Cerebellar cortex (tissue), 1 donor: ENCODE results near the gene GAB3.
"Not testable (repeated sequence)": the region's sequence is repeated elsewhere in the genome, so short reads cannot be mapped to it uniquely, and the experiment has no call there.

Experiments
- DNase-seq: peaks from one replicate; pipeline ENCODE4 v3.0.0-alpha.2; 2015; ENCODE audit warnings: low spot score

GAB3 gene

GRCh38 chrX:154658187-154658586 lies 92.7 kb downstream of the GAB3 start:
- no peak for DNase-seq

GRCh38 chrX:154657226-154657805 lies 93.6 kb downstream of the GAB3 start:
- DNase-seq = no peak

DNA sequence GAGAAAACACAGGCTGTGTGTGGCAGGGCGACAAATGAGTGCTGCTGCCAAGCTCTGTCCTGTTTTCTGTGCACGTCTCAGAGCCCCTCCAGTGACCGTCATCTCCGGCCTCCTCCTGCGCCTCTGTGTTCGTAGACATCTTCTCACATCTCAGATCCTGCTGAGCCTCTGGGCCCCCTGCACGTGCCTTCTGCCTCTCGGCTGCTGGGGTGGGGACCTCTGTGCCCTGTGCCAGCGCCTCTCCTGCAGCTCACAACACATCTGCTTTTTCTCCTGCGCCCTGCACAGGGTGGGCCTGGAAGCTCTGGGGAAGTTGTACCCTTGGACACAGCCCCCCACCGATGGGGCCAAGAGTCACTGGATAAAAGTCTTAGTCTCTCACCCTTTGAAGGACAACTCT lies 95.1 kb downstream of the GAB3 start:
- no peak for DNase-seq

DNA sequence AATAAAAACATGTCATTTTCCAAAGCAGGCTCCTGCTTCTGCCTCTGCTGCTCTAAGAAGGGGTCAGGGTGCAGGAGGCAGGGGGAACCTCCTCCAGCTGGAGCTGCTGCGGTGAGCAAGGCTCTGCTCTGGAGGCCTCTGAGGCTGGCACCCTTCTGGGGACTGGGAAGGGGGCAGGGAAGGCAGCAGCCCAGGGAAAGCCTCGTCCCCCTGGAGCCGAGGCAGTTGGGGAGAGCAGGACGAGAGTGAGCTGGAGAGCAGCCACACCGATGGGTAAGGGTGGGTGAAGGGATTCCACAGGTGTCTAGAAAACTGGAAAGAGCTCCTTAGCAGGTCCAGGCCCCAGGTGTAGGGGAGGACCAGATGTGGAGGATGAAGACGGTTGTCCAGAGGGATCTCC lies 95.5 kb downstream of the GAB3 start:
- DNase-seq = no peak

GRCh38 chrX:154654925-154655324 lies 96.0 kb downstream of the GAB3 start:
- no peak for DNase-seq

DNA sequence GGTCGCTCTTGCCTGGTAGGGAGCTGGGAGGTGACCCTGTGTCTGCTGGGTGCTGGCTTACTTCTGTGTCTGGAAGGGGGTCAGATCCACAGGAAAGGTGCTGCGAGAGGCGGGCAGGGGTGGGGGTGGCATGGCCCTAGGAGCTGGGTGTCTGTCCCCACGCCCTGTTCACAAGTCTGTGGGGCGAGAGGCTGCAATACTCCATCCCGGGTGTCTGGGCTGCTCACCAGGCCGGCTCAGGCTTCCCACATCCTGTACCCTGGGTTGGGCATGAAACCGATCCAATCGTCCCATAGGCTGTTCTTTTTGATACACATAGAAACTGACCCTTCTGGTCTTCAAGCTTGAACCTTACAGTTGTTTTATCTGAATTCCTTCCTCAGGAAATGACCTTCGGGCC lies 96.5 kb downstream of the GAB3 start:
- DNase-seq = no peak

DNA sequence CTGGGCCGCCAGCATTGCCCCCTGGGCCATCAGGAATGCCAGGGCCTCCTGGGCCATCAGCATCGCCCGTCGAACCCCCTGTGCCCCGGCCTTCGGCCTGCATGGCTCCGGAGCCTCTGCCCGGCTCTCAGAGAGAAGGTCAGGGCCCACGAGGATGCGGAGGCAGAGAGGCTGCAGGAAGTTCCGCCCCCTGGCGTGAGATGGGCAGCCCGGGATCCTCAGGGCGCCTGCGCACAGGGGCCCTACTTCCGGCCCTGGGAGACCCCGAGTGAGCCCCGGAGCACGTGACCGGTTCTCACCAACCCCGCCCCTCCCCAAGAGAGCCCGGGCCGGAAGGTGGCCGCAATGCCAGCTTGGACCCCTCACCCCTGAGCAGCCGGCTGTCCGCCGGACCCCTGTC lies 97.5 kb downstream of the GAB3 start, which contains the start of gene CTAG2:
CTAG2 (minus strand) TSS at position 167 of the 400 bp plus-strand sequence; CDS start at position 103, 64 bp downstream.
- not testable (repeated sequence) for DNase-seq

DNA sequence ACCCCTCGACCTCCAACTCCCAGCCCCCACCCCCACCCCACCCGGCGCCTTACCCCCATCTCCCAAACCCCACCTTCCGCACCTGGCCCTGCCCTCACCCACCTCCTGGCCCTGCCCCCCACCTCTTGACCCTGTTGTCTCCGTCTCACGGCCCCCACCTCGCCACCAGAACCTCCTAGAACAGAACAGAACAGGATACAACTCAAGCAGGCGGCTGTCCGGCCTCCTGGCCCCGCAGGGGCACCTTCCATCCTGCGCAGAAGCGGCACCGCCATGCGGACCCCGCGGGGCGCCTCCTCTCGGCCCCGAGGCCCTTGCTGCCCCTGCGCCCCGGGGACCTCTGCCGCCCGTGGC lies 97.9 kb downstream of the GAB3 start:
- no peak for DNase-seq

DNA sequence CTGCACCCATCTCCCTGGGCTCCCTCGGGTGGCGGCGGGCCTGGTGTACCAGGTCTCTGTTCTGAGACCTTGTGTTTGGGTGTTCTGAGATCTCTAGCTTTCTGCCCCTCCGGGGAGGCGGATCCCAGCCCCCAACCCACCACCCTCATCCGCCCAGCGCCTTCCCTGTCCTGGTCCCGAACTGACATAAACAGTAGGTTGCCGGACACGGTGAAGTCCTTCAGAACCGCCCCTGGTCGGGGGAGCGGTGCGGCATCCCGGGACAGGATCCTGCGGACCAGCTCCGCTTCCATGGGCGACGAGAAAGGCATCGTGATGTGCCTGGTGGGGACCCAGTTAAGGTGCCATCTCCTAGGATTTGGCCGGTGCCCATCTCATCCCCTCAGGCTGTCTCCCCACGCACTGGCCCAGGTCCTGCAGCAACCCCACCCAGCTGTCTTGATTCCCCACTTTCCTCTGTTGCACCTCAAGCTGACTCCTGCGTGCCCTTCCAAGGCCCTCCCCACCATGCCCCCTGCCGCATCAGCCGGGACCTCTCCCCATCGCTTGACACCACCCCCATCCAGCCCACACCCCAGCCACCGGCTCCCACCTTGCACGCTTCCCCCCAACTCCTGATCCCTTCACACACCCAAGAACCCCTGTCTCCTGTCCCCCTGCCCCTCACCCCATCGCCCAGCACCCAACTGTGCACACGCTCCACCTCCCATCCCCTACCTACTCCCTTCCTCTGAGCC lies 98.4 kb downstream of the GAB3 start:
- no peak for DNase-seq

- DNase-seq = no peak
Measured at GRCh38 chrX:154650221-154650510, 100.7 kb downstream of the GAB3 start.

DNA sequence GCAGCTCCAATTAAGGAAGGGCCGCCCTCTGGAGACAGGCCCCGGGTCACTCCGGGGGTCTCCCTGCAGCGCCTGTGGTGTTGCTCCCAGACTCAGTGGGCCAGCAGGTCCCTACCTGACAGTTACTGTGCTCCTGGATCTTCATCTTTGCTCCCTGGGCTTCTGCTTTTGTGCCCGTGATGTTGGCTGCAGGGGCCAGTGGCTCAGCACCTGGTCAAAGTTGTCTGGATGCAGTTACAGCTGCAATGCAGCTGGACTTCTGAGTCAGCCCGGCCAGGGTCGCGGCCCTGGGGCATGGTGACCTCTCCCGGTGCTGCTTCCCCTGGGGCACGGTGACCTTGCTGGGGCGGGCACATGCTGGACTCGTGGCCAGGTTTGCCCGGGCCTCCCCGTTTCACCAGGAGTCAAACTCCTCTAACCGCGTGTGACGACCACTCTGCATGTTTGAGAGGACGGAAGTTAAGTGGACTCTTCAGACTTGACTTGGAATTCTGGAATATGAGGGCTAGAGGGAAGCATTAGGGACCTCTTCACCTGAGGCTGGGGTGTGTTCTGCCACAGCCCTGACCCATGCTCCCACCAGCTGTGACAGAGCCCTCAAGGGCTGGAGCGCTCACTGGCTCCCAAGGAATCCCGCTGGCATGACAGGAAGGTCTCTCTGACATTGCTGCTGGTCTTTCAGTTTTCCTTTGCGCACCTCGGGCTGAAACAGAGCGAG lies 101.2 kb downstream of the GAB3 start:
- DNase-seq = no peak

GRCh38 chrX:154648931-154649330 lies 101.9 kb downstream of the GAB3 start:
- no peak for DNase-seq

- DNase-seq = not testable (repeated sequence)
Measured at GRCh38 chrX:154645745-154646378, 105.0 kb downstream of the GAB3 start.

DNA sequence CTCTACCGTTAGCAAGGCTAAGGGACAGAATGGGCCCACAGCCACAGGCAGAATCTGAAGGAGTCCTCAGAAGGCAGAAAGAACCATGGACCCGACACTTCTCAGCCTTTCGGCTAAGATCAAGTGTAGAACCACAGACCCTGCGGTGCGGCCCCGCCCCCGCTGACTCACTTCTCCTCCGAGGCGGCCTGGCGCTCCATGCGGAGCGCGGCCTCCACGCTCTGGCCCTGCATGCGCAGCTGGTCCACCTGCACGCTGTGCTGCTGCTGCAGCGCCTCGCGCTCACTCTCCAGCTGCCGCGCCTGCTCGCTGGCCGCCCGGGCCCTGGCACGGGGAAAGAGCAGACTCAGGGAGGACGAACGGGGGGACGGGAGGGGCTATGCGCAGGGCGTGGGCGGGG lies 107.2 kb downstream of the GAB3 start:
- DNase-seq = not testable (repeated sequence)

GRCh38 chrX:154641740-154642139 lies 109.1 kb downstream of the GAB3 start:
- DNase-seq = not testable (repeated sequence)

DNA sequence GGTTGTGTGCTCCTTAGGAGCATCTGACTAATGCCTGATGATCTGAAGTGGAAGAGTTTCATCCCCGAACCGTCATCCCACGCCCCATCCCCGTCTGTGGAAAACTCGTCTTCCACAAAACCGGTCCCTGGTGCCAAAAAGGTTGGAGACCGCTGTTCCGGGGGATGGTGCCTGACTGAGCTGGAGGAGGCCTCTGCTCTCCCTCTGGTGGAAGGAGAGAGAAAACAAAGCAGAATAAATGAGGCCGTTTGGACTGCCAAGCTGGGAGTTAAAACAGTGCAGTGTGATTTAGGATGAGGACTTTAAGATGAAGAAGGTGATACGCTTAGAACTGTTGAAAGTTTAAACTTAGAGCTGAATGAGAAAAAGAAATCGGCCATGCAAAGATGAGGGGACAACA lies 117.2 kb downstream of the GAB3 start:
- not testable (repeated sequence) for DNase-seq

GRCh38 chrX:154630949-154631348 lies 119.9 kb downstream of the GAB3 start:
- not testable (repeated sequence) for DNase-seq

DNA sequence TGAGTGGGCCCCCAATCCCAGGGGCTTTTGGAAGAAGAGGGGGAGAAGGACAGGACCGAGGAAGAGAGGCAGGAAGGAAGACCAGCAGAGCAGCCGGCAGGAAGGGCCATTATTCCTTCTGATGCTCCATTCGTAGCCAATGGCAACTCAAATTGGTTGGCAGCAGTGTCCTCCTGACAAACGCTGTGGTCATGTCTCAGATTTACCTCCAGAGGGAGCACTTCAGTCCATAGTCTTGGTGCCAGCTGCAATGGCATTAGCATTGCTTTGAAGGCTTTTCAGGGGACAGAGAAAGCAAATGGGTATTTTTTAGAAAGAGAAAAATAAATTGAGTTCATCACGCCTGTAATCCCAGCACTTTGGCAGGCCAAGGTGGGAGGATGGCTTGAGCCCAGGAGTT lies 121.9 kb downstream of the GAB3 start:
- not testable (repeated sequence) for DNase-seq
